Activated CD4-positive, alpha-beta T cell treated with anti-CD3 and anti-CD28 coated beads, Interleukin-2, amount 50 U/mL, for 16 hours (primary cell): ENCODE data around the gene COX6A2.
A peak's percentile ranks its signal among the peaks of the same experiment; 100 is the strongest.

Experiments
- DNase-seq: peaks from one replicate; pipeline ENCODE4 v3.0.0-alpha.2; 2020

The COX6A2 gene

DNA sequence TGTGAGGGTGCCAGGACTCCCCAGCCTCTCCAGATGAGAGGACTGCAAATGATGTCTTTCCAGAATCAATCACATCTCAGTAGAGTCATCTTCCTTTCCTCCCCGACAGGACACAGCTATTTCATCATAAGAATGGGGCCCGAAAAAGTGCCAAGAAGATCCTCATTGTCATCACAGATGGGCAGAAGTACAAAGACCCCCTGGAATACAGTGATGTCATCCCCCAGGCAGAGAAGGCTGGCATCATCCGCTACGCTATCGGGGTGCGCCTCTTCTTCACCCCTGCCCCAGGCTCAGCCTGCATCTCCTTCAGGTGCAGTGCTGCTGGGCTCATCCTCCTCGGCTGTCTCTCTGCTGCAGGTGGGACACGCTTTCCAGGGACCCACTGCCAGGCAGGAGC is 20.8 kb downstream of the COX6A2 start:
- DNase-seq = no peak

- DNase-seq = no peak
Observed at GRCh38 chr16:31404353-31405064, 23.7 kb downstream of the COX6A2 start.

DNA sequence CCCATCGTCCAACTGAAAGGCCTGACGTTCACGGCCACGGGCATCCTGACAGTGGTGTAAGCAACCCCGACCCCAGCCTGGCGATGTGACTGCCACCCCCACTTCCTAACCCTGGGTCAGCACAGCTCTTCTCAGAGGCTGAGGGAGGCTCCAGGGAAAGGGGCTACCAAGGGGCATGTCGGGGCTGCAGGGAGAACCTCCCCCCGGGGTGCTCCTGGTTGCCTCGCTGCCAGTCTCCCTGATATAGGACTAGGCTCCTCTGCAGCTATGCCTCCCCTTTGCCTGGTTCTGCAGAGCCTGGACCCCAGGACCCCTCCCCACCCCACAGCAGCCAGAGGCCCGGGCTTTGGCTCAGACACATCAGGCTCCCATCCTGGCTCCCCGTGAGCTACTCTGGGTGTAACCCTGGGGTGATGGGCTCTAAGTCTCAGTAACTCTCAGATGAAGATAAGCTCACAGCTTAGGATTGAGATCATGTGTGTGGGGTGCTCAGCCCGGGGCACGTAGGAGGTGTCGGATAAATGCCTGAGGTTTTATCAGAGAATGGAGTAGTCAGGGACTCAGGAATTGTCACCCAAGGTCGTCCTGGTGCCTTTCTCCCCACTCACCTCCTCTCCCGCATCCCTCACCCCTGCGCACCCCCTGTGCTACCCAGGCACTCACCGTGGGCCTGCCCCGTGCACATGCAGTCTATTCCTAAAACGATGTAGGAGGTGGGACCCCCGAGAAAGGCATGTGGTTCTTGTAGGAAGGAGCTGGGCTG is 24.4 kb downstream of the COX6A2 start:
- no peak for DNase-seq

- DNase-seq = no peak
Observed at GRCh38 chr16:31402687-31403086, 25.5 kb downstream of the COX6A2 start.

DNA sequence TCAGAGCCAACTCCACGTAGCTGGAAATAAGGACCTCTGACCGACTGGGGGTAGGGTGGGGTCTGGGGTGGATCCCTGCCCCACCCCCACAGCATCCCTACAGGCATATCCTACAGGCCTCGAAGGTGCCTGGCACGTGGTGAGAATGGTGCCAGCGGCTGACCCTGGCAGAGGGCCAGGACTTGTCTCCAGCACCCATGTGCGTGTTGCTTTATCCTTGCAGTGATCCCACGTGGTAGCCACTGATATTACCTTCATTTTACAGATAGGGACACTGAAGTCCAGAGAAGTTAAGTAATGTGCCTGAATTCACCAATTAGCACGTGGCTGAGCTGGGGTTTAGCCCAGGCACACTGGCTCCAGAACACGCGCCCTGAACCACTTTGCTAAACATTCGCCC is 26.7 kb downstream of the COX6A2 start:
- DNase-seq = no peak

- DNase-seq = peak; percentile 27
Observed at GRCh38 chr16:31400191-31400590, 28.0 kb downstream of the COX6A2 start.

DNA sequence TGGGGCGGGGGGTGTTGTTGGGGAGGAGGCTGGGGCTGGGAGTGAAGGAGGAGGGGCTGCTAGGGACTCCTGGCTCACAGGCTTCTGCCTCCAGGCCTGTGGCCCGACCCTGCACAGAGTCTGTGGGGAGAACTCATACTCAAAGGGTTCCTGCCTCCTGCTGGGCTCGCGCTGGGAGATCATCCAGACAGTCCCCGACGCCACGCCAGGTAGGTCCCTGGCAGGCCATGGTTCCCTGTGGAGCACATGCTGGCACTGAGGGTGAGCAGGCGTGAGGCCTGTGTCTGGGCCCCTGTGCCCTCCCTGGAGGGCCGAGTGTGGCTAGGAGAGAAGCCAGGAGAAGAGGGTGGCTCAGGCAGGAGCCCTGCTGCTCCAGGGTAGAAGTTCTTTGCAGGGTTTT is 30.5 kb downstream of the COX6A2 start:
- DNase-seq = no peak

- no peak for DNase-seq
Observed at GRCh38 chr16:31397096-31397660, 31.0 kb downstream of the COX6A2 start.

GRCh38 chr16:31395647-31396046 is 32.5 kb downstream of the COX6A2 start:
- no peak for DNase-seq

DNA sequence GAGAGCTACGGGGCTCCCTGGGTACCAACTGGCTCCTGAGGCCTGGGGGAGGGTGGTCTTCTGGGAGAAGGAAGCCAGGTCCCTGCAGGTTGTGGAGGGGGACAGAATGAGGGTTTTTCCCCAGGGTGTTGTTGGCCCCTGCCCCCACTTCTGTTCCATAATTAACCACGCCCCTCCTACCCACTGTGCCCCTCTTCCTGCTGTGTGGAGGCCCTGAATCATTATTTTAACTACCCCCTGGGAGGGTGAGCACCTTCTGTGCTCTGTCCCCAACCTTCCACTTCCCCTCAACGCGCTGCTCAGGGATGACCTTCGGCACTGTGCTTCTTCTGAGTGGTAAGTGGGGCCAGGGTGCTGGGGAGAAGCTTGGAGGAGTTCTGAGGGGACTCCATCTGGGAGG is 35.1 kb downstream of the COX6A2 start, which contains the start of gene ITGAD:
TSS of gene ITGAD (plus strand) at position 280 of the 400 bp plus-strand sequence. CDS start at position 306, 26 bp downstream.
- DNase-seq = no peak

- no peak for DNase-seq
Observed at GRCh38 chr16:31390504-31391041, 37.6 kb downstream of the COX6A2 start.

GRCh38 chr16:31388535-31388934 is 39.6 kb downstream of the COX6A2 start:
- DNase-seq = no peak

GRCh38 chr16:31386157-31386984 is 41.8 kb downstream of the COX6A2 start:
- peak; percentile 39 for DNase-seq

DNA sequence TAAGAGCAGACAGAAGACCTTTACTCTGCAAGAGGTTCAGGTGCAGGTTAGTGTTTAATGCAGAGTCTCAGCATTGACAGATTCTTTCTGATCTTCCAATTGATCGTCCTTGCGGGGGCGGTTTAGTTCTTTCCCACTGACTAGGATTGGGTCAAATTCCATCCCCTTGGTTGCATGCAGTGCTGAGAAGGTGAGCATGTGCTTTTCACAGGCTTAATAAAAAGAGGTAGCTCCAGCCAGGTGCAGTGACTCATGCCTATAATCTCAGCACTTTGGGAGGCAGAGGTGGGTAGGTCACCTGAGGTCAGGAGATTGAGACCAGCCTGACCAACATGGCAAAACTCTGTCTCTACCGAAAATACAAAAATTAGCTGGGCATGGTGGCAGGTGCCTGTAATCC is 42.5 kb downstream of the COX6A2 start:
- no peak for DNase-seq

GRCh38 chr16:31382485-31383161 is 45.5 kb downstream of the COX6A2 start:
- DNase-seq = peak; percentile 64

DNA sequence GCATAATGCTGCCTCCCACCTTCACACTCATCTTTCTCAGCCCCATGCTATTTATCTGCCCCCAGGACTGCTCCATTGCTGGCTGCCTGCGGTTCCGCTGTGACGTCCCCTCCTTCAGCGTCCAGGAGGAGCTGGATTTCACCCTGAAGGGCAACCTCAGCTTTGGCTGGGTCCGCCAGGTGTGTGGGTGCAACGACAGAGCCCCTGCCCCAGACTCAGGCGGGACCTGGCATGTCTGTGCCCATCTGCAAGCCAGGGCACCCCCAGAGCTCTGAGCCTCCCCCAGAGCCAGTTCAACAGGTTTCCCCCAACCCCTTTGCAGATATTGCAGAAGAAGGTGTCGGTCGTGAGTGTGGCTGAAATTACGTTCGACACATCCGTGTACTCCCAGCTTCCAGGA is 48.0 kb downstream of the COX6A2 start:
- DNase-seq = no peak
